GM23338 (cell line): ENCODE measurements around the gene DYNLT3. TPM values are rescaled to one million over a fixed set of nuclear protein-coding genes. Genes with fewer than 3 reads are reported as not detected.

Experiments used
- ATAC-seq: fragments of 200-7000 bp; cut with Tn5 transposase; 3 replicates; pipeline ENCODE4 v1.9.1; 2020
- DNase-seq: peaks from one replicate; pipeline ENCODE4 v3.0.0-alpha.2; 2015; ENCODE audit warnings: low spot score
- H2AFZ ChIP-seq: fragments of 200-600 bp; sonication (generic); 2 replicates; pipeline ENCODE4 v1.8.0; 2016; ENCODE audit warnings: antibody characterized with exemption, mild to moderate bottlenecking, moderate library complexity
- H3F3A ChIP-seq: fragments of 200-600 bp; sonication (generic); replicated peaks from 2 replicates; pipeline ENCODE4 v1.8.0; 2017; ENCODE audit warnings: antibody characterized with exemption, mixed run types, low read depth
- H3K27ac ChIP-seq: fragments of 200-600 bp; sonication (generic); 2 replicates; pipeline ENCODE4 v1.6.1; 2016; ENCODE audit warnings: low read depth
- H3K27me3 ChIP-seq: fragments of 200-600 bp; sonication (generic); 2 replicates; pipeline ENCODE4 v1.8.0; 2016; ENCODE audit warnings: mild to moderate bottlenecking, mixed run types, moderate library complexity; ENCODE audit not compliant: insufficient read depth
- H3K36me3 ChIP-seq: fragments of 200-600 bp; sonication (generic); 2 replicates; pipeline ENCODE4 v1.8.0; 2016; ENCODE audit warnings: mild to moderate bottlenecking; ENCODE audit not compliant: insufficient read depth
- H3K4me1 ChIP-seq: fragments of 200-600 bp; sonication (generic); 2 replicates; pipeline ENCODE4 v1.8.0; 2016; ENCODE audit warnings: mild to moderate bottlenecking, moderate library complexity; ENCODE audit not compliant: insufficient read depth
- H3K4me2 ChIP-seq: fragments of 200-600 bp; sonication (generic); 2 replicates; pipeline ENCODE4 v1.7.1; 2017; ENCODE audit warnings: mixed run types
- H3K4me3 ChIP-seq: fragments of 200-600 bp; sonication (generic); 2 replicates; pipeline ENCODE4 v1.6.1; 2016; ENCODE audit warnings: mixed run types
- H3K79me2 ChIP-seq: fragments of 200-600 bp; sonication (generic); replicated peaks from 2 replicates; pipeline ENCODE4 v1.8.0; 2017; ENCODE audit warnings: mild to moderate bottlenecking; ENCODE audit not compliant: insufficient read depth
- H3K9me2 ChIP-seq: fragments of 200-600 bp; sonication (generic); 2 replicates; pipeline ENCODE4 v1.8.0; 2017; ENCODE audit not compliant: insufficient read depth
- H4K20me1 ChIP-seq: fragments of 200-600 bp; sonication (generic); replicated peaks from 2 replicates; pipeline ENCODE4 v1.8.0; 2017; ENCODE audit warnings: mild to moderate bottlenecking; ENCODE audit not compliant: insufficient read depth
- H3K27ac Mint-ChIP-seq: 2 replicates; pipeline ENCODE4 v1.8.0; 2020; ENCODE audit warnings: inconsistent platforms, mild to moderate bottlenecking, moderate library complexity, mixed read lengths
- H3K27me3 Mint-ChIP-seq: 3 replicates; pipeline ENCODE4 v1.8.0; 2022; ENCODE audit warnings: low read depth, mild to moderate bottlenecking, moderate library complexity, mixed read lengths, inconsistent platforms; ENCODE audit not compliant: insufficient read depth, poor library complexity
- H3K36me3 Mint-ChIP-seq: 3 replicates; pipeline ENCODE4 v1.8.0; 2021; ENCODE audit warnings: low read depth, mild to moderate bottlenecking, inconsistent platforms, moderate library complexity, mixed read lengths
- H3K4me1 Mint-ChIP-seq: 3 replicates; pipeline ENCODE4 v1.8.0; 2020; ENCODE audit warnings: mild to moderate bottlenecking, inconsistent platforms, mixed read lengths
- H3K4me3 Mint-ChIP-seq: 3 replicates; pipeline ENCODE4 v1.8.0; 2021; ENCODE audit warnings: moderate library complexity, mild to moderate bottlenecking, inconsistent platforms, mixed read lengths
- H3K9me3 Mint-ChIP-seq: 3 replicates; pipeline ENCODE4 v1.8.0; 2020; ENCODE audit warnings: moderate library complexity, mild to moderate bottlenecking, inconsistent platforms, mixed read lengths
- CREB1 ChIP-seq: fragments of 250-450 bp; sonication (Bioruptor Pico); IDR thresholded peaks from 2 replicates; pipeline ENCODE4 v1.5.0; 2020; ENCODE audit warnings: low read depth, mild to moderate bottlenecking, moderate library complexity
- EZH2 ChIP-seq: fragments of 200-600 bp; sonication (generic); IDR thresholded peaks from one replicate; pipeline ENCODE4 v1.8.0; 2017; ENCODE audit warnings: antibody characterized with exemption, mild to moderate bottlenecking, low read depth; ENCODE audit not compliant: unreplicated experiment
- EZH2phosphoT487 ChIP-seq: fragments of 200-600 bp; sonication (generic); IDR thresholded peaks from one replicate; pipeline ENCODE4 v1.8.1; 2018; ENCODE audit warnings: antibody characterized with exemption; ENCODE audit not compliant: unreplicated experiment
- JUNB ChIP-seq: IDR thresholded peaks from one replicate; pipeline ENCODE4 v1.6.1; 2016; ENCODE audit warnings: antibody characterized with exemption; ENCODE audit not compliant: unreplicated experiment
- POLR2AphosphoS5 ChIP-seq: IDR thresholded peaks from 2 replicates; pipeline ENCODE4 v1.6.1; 2016; ENCODE audit warnings: antibody characterized with exemption, low read depth
- ZNF331 ChIP-seq: fragments of 250-450 bp; sonication (Bioruptor Pico); IDR thresholded peaks from 2 replicates; pipeline ENCODE4 v1.5.0; 2020; ENCODE audit warnings: low read depth, mild to moderate bottlenecking, moderate library complexity
- polyA plus RNA-seq: library from polyadenylated mRNA; unstranded; fragments of >200 nt; fragmentation: Nextera tagmentation; extraction: Ambion mirVana; gene quantifications from 2 replicates; pipeline ENCODE4 v1.2.1, GENCODE V29; 2016
- total RNA-seq: library from RNA; depleted of rRNA; stranded (reverse); fragments of >200 nt; shearing (Covaris generic); gene quantifications from 2 replicates; pipeline ENCODE4 v1.2.3, GENCODE V29; 2014
- TF ChIP-seq, protein P1 (sequence below): fragments of 250-450 bp; sonication (Bioruptor Pico); IDR thresholded peaks from 2 replicates; pipeline ENCODE4 v1.5.0; 2020; ENCODE audit warnings: mild to moderate bottlenecking, moderate library complexity
- TF ChIP-seq, protein P2 (sequence below), 2 experiments: fragments of 200-600 bp in 1 of 2; sonication (generic) in 1 of 2; conservative IDR thresholded peaks; 2 replicates each; pipeline versions ENCODE4 v1.5.1 to v1.6.1; 2016 to 2017; ENCODE audit warnings: antibody characterized with exemption in 2 of 2, low read depth in 2 of 2, mild to moderate bottlenecking in 2 of 2, moderate library complexity in 1 of 2

DYNLT3 gene
- total and polyA plus RNA-seq, 2 experiments from 2014 or later: 6.5 to 8.1 TPM

DNA sequence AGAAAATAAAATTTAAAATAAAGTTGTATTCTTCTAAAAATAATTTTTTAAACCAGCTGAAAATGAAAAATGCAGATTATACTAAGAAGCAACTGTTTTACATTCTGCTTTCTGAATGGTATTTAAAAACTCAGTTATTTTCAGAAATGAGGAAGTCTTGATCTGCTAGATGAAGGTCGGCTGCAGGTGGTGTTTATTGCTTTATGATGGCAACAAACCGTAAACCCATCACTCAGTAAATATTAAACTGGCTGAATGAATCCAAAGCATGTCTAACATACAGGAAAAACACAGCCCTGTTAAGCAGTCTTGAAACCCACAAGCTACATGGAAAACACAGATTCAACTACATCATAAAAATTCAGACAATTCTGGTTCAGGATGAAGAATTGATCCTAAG, 29.3 kb downstream of the DYNLT3 start (continued):
- TF ChIP-seq, protein P1, sequence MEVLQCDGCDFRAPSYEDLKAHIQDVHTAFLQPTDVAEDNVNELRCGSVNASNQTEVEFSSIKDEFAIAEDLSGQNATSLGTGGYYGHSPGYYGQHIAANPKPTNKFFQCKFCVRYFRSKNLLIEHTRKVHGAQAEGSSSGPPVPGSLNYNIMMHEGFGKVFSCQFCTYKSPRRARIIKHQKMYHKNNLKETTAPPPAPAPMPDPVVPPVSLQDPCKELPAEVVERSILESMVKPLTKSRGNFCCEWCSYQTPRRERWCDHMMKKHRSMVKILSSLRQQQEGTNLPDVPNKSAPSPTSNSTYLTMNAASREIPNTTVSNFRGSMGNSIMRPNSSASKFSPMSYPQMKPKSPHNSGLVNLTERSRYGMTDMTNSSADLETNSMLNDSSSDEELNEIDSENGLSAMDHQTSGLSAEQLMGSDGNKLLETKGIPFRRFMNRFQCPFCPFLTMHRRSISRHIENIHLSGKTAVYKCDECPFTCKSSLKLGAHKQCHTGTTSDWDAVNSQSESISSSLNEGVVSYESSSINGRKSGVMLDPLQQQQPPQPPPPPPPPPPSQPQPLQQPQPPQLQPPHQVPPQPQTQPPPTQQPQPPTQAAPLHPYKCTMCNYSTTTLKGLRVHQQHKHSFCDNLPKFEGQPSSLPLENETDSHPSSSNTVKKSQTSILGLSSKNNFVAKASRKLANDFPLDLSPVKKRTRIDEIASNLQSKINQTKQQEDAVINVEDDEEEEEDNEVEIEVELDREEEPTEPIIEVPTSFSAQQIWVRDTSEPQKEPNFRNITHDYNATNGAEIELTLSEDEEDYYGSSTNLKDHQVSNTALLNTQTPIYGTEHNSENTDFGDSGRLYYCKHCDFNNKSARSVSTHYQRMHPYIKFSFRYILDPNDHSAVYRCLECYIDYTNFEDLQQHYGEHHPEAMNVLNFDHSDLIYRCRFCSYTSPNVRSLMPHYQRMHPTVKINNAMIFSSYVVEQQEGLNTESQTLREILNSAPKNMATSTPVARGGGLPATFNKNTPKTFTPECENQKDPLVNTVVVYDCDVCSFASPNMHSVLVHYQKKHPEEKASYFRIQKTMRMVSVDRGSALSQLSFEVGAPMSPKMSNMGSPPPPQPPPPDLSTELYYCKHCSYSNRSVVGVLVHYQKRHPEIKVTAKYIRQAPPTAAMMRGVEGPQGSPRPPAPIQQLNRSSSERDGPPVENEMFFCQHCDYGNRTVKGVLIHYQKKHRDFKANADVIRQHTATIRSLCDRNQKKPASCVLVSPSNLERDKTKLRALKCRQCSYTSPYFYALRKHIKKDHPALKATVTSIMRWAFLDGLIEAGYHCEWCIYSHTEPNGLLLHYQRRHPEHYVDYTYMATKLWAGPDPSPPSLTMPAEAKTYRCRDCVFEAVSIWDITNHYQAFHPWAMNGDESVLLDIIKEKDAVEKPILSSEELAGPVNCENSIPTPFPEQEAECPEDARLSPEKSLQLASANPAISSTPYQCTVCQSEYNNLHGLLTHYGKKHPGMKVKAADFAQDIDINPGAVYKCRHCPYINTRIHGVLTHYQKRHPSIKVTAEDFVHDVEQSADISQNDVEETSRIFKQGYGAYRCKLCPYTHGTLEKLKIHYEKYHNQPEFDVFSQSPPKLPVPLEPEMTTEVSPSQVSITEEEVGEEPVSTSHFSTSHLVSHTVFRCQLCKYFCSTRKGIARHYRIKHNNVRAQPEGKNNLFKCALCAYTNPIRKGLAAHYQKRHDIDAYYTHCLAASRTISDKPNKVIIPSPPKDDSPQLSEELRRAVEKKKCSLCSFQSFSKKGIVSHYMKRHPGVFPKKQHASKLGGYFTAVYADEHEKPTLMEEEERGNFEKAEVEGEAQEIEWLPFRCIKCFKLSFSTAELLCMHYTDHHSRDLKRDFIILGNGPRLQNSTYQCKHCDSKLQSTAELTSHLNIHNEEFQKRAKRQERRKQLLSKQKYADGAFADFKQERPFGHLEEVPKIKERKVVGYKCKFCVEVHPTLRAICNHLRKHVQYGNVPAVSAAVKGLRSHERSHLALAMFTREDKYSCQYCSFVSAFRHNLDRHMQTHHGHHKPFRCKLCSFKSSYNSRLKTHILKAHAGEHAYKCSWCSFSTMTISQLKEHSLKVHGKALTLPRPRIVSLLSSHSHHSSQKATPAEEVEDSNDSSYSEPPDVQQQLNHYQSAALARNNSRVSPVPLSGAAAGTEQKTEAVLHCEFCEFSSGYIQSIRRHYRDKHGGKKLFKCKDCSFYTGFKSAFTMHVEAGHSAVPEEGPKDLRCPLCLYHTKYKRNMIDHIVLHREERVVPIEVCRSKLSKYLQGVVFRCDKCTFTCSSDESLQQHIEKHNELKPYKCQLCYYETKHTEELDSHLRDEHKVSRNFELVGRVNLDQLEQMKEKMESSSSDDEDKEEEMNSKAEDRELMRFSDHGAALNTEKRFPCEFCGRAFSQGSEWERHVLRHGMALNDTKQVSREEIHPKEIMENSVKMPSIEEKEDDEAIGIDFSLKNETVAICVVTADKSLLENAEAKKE (CRISPR knock-in tag): no peak
- no peak for TF ChIP-seq JUNB

DNA sequence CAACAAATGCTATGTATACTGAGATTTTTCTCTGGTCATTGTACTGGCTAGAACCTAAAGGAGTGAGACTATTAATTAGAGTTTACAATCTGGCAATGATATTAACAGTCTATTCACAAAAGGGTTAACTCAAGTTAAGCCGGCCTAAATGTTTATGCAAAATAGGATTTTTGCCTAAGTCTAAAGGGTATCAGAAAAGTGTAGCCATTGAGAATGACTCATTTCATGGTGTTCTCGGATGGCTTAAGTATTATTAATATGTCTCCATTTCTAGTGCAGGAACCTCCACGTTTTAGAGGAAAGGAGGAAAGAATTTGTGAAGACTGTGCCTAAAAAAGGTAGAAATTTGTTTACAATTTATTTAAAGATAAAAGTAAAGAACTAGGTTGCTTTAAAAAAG, 29.8 kb downstream of the DYNLT3 start:
- H3K9me3 Mint-ChIP-seq: no peaks in the 10 kb centered on the region
- no peak overlapping the region for H3K4me2 ChIP-seq
- no peak overlapping the region for H3K27ac ChIP-seq
- TF ChIP-seq POLR2AphosphoS5 (no peak), ZNF331 (CRISPR knock-in tag) (no peak), JUNB (no peak), CREB1 (CRISPR knock-in tag) (no peak), EZH2 (no peak), EZH2phosphoT487 (no peak)
- TF ChIP-seq, protein P2, sequence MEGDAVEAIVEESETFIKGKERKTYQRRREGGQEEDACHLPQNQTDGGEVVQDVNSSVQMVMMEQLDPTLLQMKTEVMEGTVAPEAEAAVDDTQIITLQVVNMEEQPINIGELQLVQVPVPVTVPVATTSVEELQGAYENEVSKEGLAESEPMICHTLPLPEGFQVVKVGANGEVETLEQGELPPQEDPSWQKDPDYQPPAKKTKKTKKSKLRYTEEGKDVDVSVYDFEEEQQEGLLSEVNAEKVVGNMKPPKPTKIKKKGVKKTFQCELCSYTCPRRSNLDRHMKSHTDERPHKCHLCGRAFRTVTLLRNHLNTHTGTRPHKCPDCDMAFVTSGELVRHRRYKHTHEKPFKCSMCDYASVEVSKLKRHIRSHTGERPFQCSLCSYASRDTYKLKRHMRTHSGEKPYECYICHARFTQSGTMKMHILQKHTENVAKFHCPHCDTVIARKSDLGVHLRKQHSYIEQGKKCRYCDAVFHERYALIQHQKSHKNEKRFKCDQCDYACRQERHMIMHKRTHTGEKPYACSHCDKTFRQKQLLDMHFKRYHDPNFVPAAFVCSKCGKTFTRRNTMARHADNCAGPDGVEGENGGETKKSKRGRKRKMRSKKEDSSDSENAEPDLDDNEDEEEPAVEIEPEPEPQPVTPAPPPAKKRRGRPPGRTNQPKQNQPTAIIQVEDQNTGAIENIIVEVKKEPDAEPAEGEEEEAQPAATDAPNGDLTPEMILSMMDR (conservative IDR thresholded peaks at IDR 0.05; ENCODE audit: low read depth in 2 of 2): no peak
- TF ChIP-seq, protein P1 (CRISPR knock-in tag): no peak

More for the DNA sequence above, 29.8 kb downstream of the DYNLT3 start:
- no peaks in the 10 kb centered on the region for H3K36me3 Mint-ChIP-seq
- Histone ChIP-seq H4K20me1 (no peaks in the 10 kb centered on the region), H3K9me2 (no peaks in the 10 kb centered on the region), H3K36me3 (no peaks in the 10 kb centered on the region), H3K4me1 (no peaks in the 10 kb centered on the region), H3K4me3 (no peak overlapping the region), H3F3A (no peaks in the 10 kb centered on the region), H3K27me3 (no peaks in the 10 kb centered on the region), H2AFZ (no peak overlapping the region), H3K79me2 (no peaks in the 10 kb centered on the region)
- H3K27me3 Mint-ChIP-seq: no peaks in the 10 kb centered on the region
- DNase-seq: no peak
- ATAC-seq: no peak
- H3K4me1 Mint-ChIP-seq: no peaks in the 10 kb centered on the region
- no peak overlapping the region for H3K4me3 Mint-ChIP-seq
- no peak overlapping the region for H3K27ac Mint-ChIP-seq
